ENCODE data around the gene RGS6.

- no peak for TF ChIP-seq CTCF (IDR thresholded peaks at IDR 0.05; ENCODE audit: low read length)
- no peak for TF ChIP-seq EZH2 (IDR thresholded peaks at IDR 0.05; ENCODE audit: borderline replicate concordance, low read length)
These were observed 457.0 kb downstream of the RGS6 start for GRCh38 chr14:72389200-72389599.

All from OCI-LY1 (cell line).